ENCODE results near the gene PRKAG2. TPM values are rescaled to one million over a fixed set of nuclear protein-coding genes. Genes with fewer than 3 reads are reported as not detected.

The PRKAG2 gene
- total and polyA plus RNA-seq, 4 donors = 3.6 to 25.1 (median 16.8) TPM

GRCh38 chr7:151744656-151745638 is 132.0 kb downstream of the PRKAG2 start:
- Histone ChIP-seq H3K4me3 (ENCODE audit: low read depth in 1 of 3, low read length in 3 of 3) (no peak overlapping the region), H3K9me3 (ENCODE audit: control insufficient read depth in 4 of 4, low read length in 3 of 4) (no peaks in the 10 kb centered on the region), H3K4me1 (ENCODE audit: control insufficient read depth in 4 of 4, insufficient read depth in 4 of 4, low read length in 3 of 4) (peaks cover 21 to 59% (median 42%) of the 10 kb centered on the region in 4 donors), H3K36me3 (ENCODE audit: control insufficient read depth in 4 of 4, insufficient read depth in 3 of 4, low read depth in 1 of 4, low read length in 3 of 4) (no peaks in the 10 kb centered on the region), H3K27me3 (ENCODE audit: control insufficient read depth in 4 of 4, insufficient read depth in 4 of 4, low read length in 3 of 4) (no peaks in the 10 kb centered on the region), H3K9ac (ENCODE audit: low read depth in 1 of 2, low read length in 2 of 2) (peak overlapping the region; percentile 4 to 88), H3K27ac (ENCODE audit: low read depth in 1 of 2, low read length in 2 of 2) (peak overlapping the region; percentile 94)
- TF ChIP-seq TAF1 (conservative IDR thresholded peaks at IDR 0.05) (no peak), FOXA2 (IDR thresholded peaks at IDR 0.05) (peak; percentile 60), FOXA1 (IDR thresholded peaks at IDR 0.05) (peak; percentile 63), JUND (IDR thresholded peaks at IDR 0.05) (peak; percentile 88 to 95), RAD21 (IDR thresholded peaks at IDR 0.05) (peak; percentile 68 to 82), RXRA (IDR thresholded peaks at IDR 0.05) (peak; percentile 97 to 100), EGR1 (IDR thresholded peaks at IDR 0.05; ENCODE audit: low read depth in 2 of 2) (peak; percentile 77 to 92), GABPA (IDR thresholded peaks at IDR 0.05 in 1 of 2, conservative IDR thresholded peaks at IDR 0.05 in 1 of 2) (no peak), MAX (IDR thresholded peaks at IDR 0.05) (peak; percentile 97), SP1 (IDR thresholded peaks at IDR 0.05) (peak; percentile 100), ATF3 (IDR thresholded peaks at IDR 0.05) (peak; percentile 90), HNF4G (IDR thresholded peaks at IDR 0.05) (peak; percentile 95), REST (IDR thresholded peaks at IDR 0.05) (peak; percentile 83), NR2F2 (IDR thresholded peaks at IDR 0.05) (peak; percentile 85), HNF4A (conservative IDR thresholded peaks at IDR 0.05) (peak; percentile 97 to 99), YY1 (IDR thresholded peaks at IDR 0.05) (peak; percentile 81)
- TF ChIP-seq, protein P1, sequence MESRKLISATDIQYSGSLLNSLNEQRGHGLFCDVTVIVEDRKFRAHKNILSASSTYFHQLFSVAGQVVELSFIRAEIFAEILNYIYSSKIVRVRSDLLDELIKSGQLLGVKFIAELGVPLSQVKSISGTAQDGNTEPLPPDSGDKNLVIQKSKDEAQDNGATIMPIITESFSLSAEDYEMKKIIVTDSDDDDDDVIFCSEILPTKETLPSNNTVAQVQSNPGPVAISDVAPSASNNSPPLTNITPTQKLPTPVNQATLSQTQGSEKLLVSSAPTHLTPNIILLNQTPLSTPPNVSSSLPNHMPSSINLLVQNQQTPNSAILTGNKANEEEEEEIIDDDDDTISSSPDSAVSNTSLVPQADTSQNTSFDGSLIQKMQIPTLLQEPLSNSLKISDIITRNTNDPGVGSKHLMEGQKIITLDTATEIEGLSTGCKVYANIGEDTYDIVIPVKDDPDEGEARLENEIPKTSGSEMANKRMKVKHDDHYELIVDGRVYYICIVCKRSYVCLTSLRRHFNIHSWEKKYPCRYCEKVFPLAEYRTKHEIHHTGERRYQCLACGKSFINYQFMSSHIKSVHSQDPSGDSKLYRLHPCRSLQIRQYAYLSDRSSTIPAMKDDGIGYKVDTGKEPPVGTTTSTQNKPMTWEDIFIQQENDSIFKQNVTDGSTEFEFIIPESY (IDR thresholded peaks at IDR 0.05) = peak; percentile 97
- TF ChIP-seq, protein P2, sequence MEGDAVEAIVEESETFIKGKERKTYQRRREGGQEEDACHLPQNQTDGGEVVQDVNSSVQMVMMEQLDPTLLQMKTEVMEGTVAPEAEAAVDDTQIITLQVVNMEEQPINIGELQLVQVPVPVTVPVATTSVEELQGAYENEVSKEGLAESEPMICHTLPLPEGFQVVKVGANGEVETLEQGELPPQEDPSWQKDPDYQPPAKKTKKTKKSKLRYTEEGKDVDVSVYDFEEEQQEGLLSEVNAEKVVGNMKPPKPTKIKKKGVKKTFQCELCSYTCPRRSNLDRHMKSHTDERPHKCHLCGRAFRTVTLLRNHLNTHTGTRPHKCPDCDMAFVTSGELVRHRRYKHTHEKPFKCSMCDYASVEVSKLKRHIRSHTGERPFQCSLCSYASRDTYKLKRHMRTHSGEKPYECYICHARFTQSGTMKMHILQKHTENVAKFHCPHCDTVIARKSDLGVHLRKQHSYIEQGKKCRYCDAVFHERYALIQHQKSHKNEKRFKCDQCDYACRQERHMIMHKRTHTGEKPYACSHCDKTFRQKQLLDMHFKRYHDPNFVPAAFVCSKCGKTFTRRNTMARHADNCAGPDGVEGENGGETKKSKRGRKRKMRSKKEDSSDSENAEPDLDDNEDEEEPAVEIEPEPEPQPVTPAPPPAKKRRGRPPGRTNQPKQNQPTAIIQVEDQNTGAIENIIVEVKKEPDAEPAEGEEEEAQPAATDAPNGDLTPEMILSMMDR (IDR thresholded peaks at IDR 0.05; ENCODE audit: low read depth, low read length, missing input control) = peak; percentile 52
- 46% methylated on average over 33 of the region's 33 CpGs for WGBS
- peak; percentile 71 for DNase-seq (ENCODE audit: low spot score)
